ENCODE results near the gene DUSP8.

- TF ChIP-seq ZNF274 (IDR thresholded peaks at IDR 0.05; ENCODE audit: low read depth, low read length) (no peak), YY1 (IDR thresholded peaks at IDR 0.05; ENCODE audit: insufficient read depth, insufficient read length) (no peak)
Measured at GRCh38 chr11:1516273-1517067, 55.6 kb downstream of the DUSP8 start.
